ENCODE measurements around the gene STRADB.

DNA sequence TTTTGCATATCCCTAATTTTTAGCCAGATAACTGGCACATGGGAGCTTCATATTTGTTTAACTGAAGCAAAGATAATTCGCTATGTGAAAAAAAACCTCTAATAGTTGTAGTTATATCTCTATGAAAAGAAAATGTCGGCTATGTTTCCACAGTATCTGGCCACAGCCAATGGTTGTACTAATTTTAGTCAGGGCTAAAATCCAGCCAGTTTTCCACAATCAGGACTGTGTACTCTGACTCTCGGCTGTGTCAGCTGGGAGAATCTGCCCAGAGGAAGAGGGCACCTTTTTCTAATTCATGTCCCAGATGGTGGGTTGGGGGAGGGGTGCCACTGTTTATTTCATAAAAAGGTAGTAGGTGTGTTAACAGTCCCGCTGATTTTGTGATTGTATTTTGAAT, 38.8 kb downstream of the STRADB start:
- TF ChIP-seq POLR2AphosphoS5 (IDR thresholded peaks at IDR 0.05; ENCODE audit: insufficient read depth in 1 of 2, low read depth in 1 of 2) (no peak), CTCF (IDR thresholded peaks at IDR 0.05) (no peak)
